Mesendoderm (in vitro differentiated cells): ENCODE measurements around the gene RAB26.
"Not testable (repeated sequence)": the region's sequence is repeated elsewhere in the genome, so short reads cannot be mapped to it uniquely, and the experiment has no call there.

Experiments used
- DNase-seq: peaks from one replicate; pipeline ENCODE4 v3.0.0; 2013
- H2AK5ac ChIP-seq: 2 replicates; pipeline ENCODE4 v1.6.1; 2013; ENCODE audit warnings: low read length, inconsistent platforms
- H2BK120ac ChIP-seq: 2 replicates; pipeline ENCODE4 v1.6.1; 2013; ENCODE audit warnings: low read depth, mild to moderate bottlenecking, low read length, moderate library complexity, mixed read lengths
- H2BK15ac ChIP-seq: replicated peaks from 2 replicates; pipeline ENCODE4 v1.6.1; 2013; ENCODE audit warnings: low read depth, mild to moderate bottlenecking, moderate library complexity
- H2BK5ac ChIP-seq: 2 replicates; pipeline ENCODE4 v1.6.1; 2013; ENCODE audit warnings: low read length, inconsistent platforms
- H3K18ac ChIP-seq: 2 replicates; pipeline ENCODE4 v1.6.1; 2013; ENCODE audit warnings: mild to moderate bottlenecking, low read length, mixed read lengths
- H3K23ac ChIP-seq: one replicate; pipeline ENCODE4 v1.6.1; 2013; ENCODE audit warnings: low read length
- H3K27ac ChIP-seq: 2 replicates; pipeline ENCODE4 v1.5.1; 2013; ENCODE audit warnings: low read depth, mild to moderate bottlenecking, inconsistent platforms, low read length, moderate library complexity
- H3K27me3 ChIP-seq: 2 replicates; pipeline ENCODE4 v1.6.1; 2013; ENCODE audit warnings: low read length, control low read depth, mild to moderate bottlenecking, inconsistent platforms; ENCODE audit not compliant: insufficient read depth, poor library complexity
- H3K36me3 ChIP-seq: 2 replicates; pipeline ENCODE4 v1.6.1; 2013; ENCODE audit warnings: low read length, inconsistent platforms; ENCODE audit not compliant: control insufficient read depth, insufficient read depth
- H3K4ac ChIP-seq: one replicate; pipeline ENCODE4 v1.6.1; 2013; ENCODE audit warnings: low read depth, mild to moderate bottlenecking, low read length, moderate library complexity
- H3K4me1 ChIP-seq: 2 replicates; pipeline ENCODE4 v1.6.1; 2013; ENCODE audit warnings: low read depth, low read length, inconsistent platforms; ENCODE audit not compliant: control insufficient read depth
- H3K4me2 ChIP-seq: 2 replicates; pipeline ENCODE4 v1.6.1; 2013; ENCODE audit warnings: low read length
- H3K4me3 ChIP-seq: 2 replicates; pipeline ENCODE4 v1.5.1; 2013; ENCODE audit warnings: mild to moderate bottlenecking, low read length
- H3K56ac ChIP-seq: one replicate; pipeline ENCODE4 v1.6.1; 2013; ENCODE audit warnings: low read length
- H3K79me1 ChIP-seq: 2 replicates; pipeline ENCODE4 v1.6.1; 2013; ENCODE audit warnings: low read length, inconsistent platforms
- H3K79me2 ChIP-seq: 2 replicates; pipeline ENCODE4 v1.6.1; 2013; ENCODE audit warnings: mild to moderate bottlenecking, low read length; ENCODE audit not compliant: control insufficient read depth, insufficient read depth
- H3K9ac ChIP-seq: 2 replicates; pipeline ENCODE4 v1.6.1; 2013; ENCODE audit warnings: low read length, inconsistent platforms
- H4K5ac ChIP-seq: one replicate; pipeline ENCODE4 v1.6.1; 2013; ENCODE audit warnings: low read length
- H4K8ac ChIP-seq: one replicate; pipeline ENCODE4 v1.6.1; 2013; ENCODE audit warnings: low read depth, mild to moderate bottlenecking, control low read depth, low read length, moderate library complexity
- WGBS: extraction: QIAGEN DNeasy Blood & Tissue Kit; methylation state at CpG from one replicate; pipeline ENCODE4 v1.1.7; 2013; ENCODE audit warnings: low lambda C conversion rate, missing lambda C conversion rate; ENCODE audit not compliant: insufficient coverage; ENCODE audit errors: extremely low coverage; 5-methylcytosine and 5-hydroxymethylcytosine counted together

Gene RAB26

GRCh38 chr16:2106211-2106610, 42.2 kb upstream of the RAB26 start:
- H3K4me3 ChIP-seq, H3K27me3 ChIP-seq, H4K5ac ChIP-seq, H2AK5ac ChIP-seq, H3K79me1 ChIP-seq, DNase-seq, H3K9ac ChIP-seq, H2BK120ac ChIP-seq, H3K56ac ChIP-seq, H3K23ac ChIP-seq, H3K4me2 ChIP-seq, H3K4ac ChIP-seq, H3K79me2 ChIP-seq, H2BK15ac ChIP-seq, H3K18ac ChIP-seq, H3K36me3 ChIP-seq, H3K27ac ChIP-seq, H3K4me1 ChIP-seq, H2BK5ac ChIP-seq, H4K8ac ChIP-seq: not testable (repeated sequence)
- no CpG with 5 or more reads among the region's 38 CpGs for WGBS

DNA sequence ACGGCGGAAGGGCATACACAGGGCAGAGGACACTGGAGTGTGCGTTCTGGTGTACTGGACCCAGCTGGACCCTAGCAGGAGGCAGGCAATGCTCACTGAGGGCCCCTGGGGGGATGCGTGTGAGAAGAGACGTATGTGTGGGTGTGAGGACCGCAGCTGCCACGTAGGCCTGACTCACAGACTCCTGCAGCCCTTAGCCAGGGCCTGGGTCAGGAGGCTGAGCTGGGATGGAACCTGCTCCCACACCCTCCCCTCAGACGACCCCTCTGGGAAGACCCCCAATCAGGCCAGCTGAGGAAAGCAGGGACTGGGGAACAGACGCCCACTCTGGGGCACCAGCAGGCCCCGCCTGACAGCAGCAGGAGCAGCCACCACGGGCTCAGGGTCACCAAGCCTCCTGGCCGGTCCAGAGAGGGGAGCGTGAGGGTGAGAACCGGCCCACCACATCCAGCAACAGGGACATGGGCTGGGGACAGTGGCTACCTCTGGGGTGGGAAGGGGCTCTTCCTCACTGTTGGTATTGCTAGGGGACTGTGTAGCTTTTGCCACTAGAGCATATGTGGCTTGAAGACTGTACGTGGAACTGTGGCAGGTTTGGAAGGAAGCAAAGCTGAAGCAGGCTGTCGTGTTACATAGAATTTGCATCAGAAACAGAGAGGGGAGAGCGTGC, 41.2 kb upstream of the RAB26 start:
- H3K56ac ChIP-seq, H2BK120ac ChIP-seq, H4K5ac ChIP-seq, H3K23ac ChIP-seq, H3K79me1 ChIP-seq, H4K8ac ChIP-seq, H3K4me2 ChIP-seq, H3K4me1 ChIP-seq, H3K27me3 ChIP-seq, H3K79me2 ChIP-seq, DNase-seq, H2BK5ac ChIP-seq, H2AK5ac ChIP-seq, H3K18ac ChIP-seq, H3K4ac ChIP-seq, H3K4me3 ChIP-seq, H2BK15ac ChIP-seq, H3K36me3 ChIP-seq, H3K9ac ChIP-seq, H3K27ac ChIP-seq: not testable (repeated sequence)
- WGBS = no CpG with 5 or more reads among the region's 17 CpGs

- not testable (repeated sequence) for H3K56ac ChIP-seq, H3K4ac ChIP-seq, H3K36me3 ChIP-seq, H3K4me2 ChIP-seq, H3K23ac ChIP-seq, H4K8ac ChIP-seq, H4K5ac ChIP-seq, H2AK5ac ChIP-seq, H3K27me3 ChIP-seq, H3K79me2 ChIP-seq, H2BK15ac ChIP-seq, H3K4me1 ChIP-seq, H3K9ac ChIP-seq, DNase-seq, H2BK120ac ChIP-seq, H3K27ac ChIP-seq, H2BK5ac ChIP-seq, H3K4me3 ChIP-seq, H3K79me1 ChIP-seq, H3K18ac ChIP-seq
- whole genome bisulfite sequencing = no CpG with 5 or more reads among the region's 23 CpGs
Observed at GRCh38 chr16:2107791-2108125, 40.7 kb upstream of the RAB26 start.

DNA sequence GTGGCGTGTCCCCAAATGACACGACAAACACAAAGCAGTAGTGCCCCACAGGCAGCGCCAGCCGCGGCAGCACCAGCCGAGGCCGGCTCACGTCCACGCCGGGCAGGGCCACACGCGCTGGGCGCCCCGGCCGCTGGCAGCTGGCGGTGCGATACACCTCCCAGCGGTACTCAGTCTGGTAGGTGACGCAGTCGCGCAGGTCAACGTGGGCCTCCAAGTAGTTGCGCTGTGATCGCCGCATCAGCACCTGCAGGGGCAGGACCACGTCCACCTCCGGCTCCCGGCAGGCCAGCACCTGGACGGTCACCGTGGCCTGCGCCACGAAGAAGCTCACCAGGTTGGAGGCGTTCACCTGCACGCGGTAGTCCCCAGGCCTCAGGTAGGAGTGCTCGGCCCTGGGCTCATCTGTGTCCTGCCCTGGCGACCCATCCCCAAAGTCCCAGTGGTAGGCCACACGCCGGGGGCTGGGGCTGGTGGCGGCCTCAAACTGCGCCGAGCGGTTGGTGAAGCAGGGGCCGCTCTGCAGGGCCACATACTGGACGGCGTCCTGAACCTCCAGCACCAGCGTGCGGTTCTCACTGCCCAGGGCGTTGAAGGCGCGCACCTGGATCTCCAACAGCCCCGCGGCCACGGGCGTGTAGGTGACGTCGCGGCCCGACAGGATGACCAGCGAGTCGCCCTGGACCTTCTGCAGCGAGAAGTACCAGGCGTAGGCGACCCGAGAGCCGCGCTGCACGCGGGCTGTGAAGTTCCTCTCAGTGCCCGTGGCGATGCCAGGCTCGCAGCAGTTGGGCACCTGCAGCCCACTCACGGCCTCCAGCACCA, 39.8 kb upstream of the RAB26 start:
- H3K56ac ChIP-seq, H3K9ac ChIP-seq, H3K4ac ChIP-seq, H3K18ac ChIP-seq, H3K36me3 ChIP-seq, DNase-seq, H2BK120ac ChIP-seq, H2BK15ac ChIP-seq, H2BK5ac ChIP-seq, H4K8ac ChIP-seq, H3K27me3 ChIP-seq, H3K79me2 ChIP-seq, H4K5ac ChIP-seq, H3K27ac ChIP-seq, H3K4me1 ChIP-seq, H3K79me1 ChIP-seq, H2AK5ac ChIP-seq, H3K4me3 ChIP-seq, H3K23ac ChIP-seq, H3K4me2 ChIP-seq: not testable (repeated sequence)
- WGBS = no CpG with 5 or more reads among the region's 73 CpGs

DNA sequence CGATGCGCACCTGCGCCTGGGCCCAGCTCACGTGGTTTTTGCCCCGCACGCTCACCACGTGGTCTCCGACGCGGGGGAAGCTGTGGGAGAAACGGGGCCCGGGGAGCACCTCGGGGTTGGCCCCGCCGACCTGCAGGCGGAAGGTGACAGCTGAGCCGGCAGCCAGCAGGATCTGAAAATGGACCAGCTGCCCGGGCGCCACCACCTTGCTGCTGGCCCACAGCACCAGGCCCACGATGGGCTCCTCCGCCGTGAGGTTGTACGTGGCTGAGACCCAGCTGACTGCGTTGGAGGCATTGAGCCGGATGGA, 39.2 kb upstream of the RAB26 start:
- H3K4me1 ChIP-seq, DNase-seq, H2AK5ac ChIP-seq, H4K8ac ChIP-seq, H3K36me3 ChIP-seq, H3K27me3 ChIP-seq, H3K18ac ChIP-seq, H3K27ac ChIP-seq, H3K79me1 ChIP-seq, H3K4me2 ChIP-seq, H3K9ac ChIP-seq, H2BK120ac ChIP-seq, H2BK5ac ChIP-seq, H4K5ac ChIP-seq, H3K4me3 ChIP-seq, H3K4ac ChIP-seq, H2BK15ac ChIP-seq, H3K23ac ChIP-seq, H3K56ac ChIP-seq, H3K79me2 ChIP-seq: not testable (repeated sequence)
- no CpG with 5 or more reads among the region's 25 CpGs for WGBS

- not testable (repeated sequence) for H2AK5ac ChIP-seq, H2BK15ac ChIP-seq, DNase-seq, H2BK120ac ChIP-seq, H3K79me1 ChIP-seq, H3K4me1 ChIP-seq, H3K18ac ChIP-seq, H3K56ac ChIP-seq, H3K9ac ChIP-seq, H3K27me3 ChIP-seq, H3K4me2 ChIP-seq, H3K23ac ChIP-seq, H4K8ac ChIP-seq, H3K4me3 ChIP-seq, H2BK5ac ChIP-seq, H3K79me2 ChIP-seq, H3K36me3 ChIP-seq, H4K5ac ChIP-seq, H3K4ac ChIP-seq, H3K27ac ChIP-seq
- WGBS = no CpG with 5 or more reads among the region's 23 CpGs
Observed at GRCh38 chr16:2109872-2110271, 38.6 kb upstream of the RAB26 start.
